ENCODE data around the gene FNDC1.

The FNDC1 gene

GRCh38 chr6:159262586-159262985, 93.4 kb downstream of the FNDC1 start:
- TF ChIP-seq CTCF (IDR thresholded peaks at IDR 0.05; ENCODE audit: insufficient read depth, low read length, poor library complexity, severe bottlenecking) = no peak
- TF ChIP-seq EZH2phosphoT487 (conservative IDR thresholded peaks at IDR 0.05; ENCODE audit: low read length) = no peak
- H3K4me3 ChIP-seq (ENCODE audit: insufficient read depth, low read length, poor library complexity, severe bottlenecking) = no peak overlapping the region
- no peaks in the 10 kb centered on the region for H3K27me3 ChIP-seq (ENCODE audit: low read length)
- no peaks in the 10 kb centered on the region for H3K9me3 ChIP-seq (ENCODE audit: insufficient read depth, low read length)
- H3K79me2 ChIP-seq (ENCODE audit: insufficient read depth, low read length) = no peaks in the 10 kb centered on the region
- H3K36me3 ChIP-seq (ENCODE audit: low read length) = no peaks in the 10 kb centered on the region
- no peak overlapping the region for H3K9ac ChIP-seq (ENCODE audit: low read length)
- H3K4me2 ChIP-seq (ENCODE audit: low read depth, low read length, poor library complexity, severe bottlenecking) = no peak overlapping the region
- no peak overlapping the region for H3K27ac ChIP-seq (ENCODE audit: low read depth, low read length)
- no peaks in the 10 kb centered on the region for H4K20me1 ChIP-seq (ENCODE audit: low read depth, low read length)
- no peak overlapping the region for H2AFZ ChIP-seq (ENCODE audit: low read depth, low read length, severe bottlenecking)
- no peaks in the 10 kb centered on the region for H3F3A ChIP-seq (ENCODE audit: insufficient read depth)
- no peaks in the 10 kb centered on the region for H3K9me2 ChIP-seq (replicated peaks; ENCODE audit: insufficient read depth, low read length)

- TF ChIP-seq CTCF (IDR thresholded peaks at IDR 0.05; ENCODE audit: insufficient read depth, low read length, poor library complexity, severe bottlenecking) = no peak
- TF ChIP-seq EZH2phosphoT487 (conservative IDR thresholded peaks at IDR 0.05; ENCODE audit: low read length) = no peak
- Histone ChIP-seq H3F3A (ENCODE audit: insufficient read depth) (no peaks in the 10 kb centered on the region), H3K36me3 (ENCODE audit: low read length) (no peaks in the 10 kb centered on the region), H3K4me2 (ENCODE audit: low read depth, low read length, poor library complexity, severe bottlenecking) (no peak overlapping the region), H3K27me3 (ENCODE audit: low read length) (no peaks in the 10 kb centered on the region), H2AFZ (ENCODE audit: low read depth, low read length, severe bottlenecking) (no peak overlapping the region), H3K27ac (ENCODE audit: low read depth, low read length) (no peak overlapping the region), H3K9me3 (ENCODE audit: insufficient read depth, low read length) (no peaks in the 10 kb centered on the region), H3K9me2 (replicated peaks; ENCODE audit: insufficient read depth, low read length) (no peaks in the 10 kb centered on the region), H3K4me3 (ENCODE audit: insufficient read depth, low read length, poor library complexity, severe bottlenecking) (no peak overlapping the region), H3K79me2 (ENCODE audit: insufficient read depth, low read length) (no peaks in the 10 kb centered on the region), H4K20me1 (ENCODE audit: low read depth, low read length) (no peaks in the 10 kb centered on the region), H3K9ac (ENCODE audit: low read length) (no peak overlapping the region)
Observed at GRCh38 chr6:159267165-159267564, 98.0 kb downstream of the FNDC1 start.

- TF ChIP-seq EZH2phosphoT487 (conservative IDR thresholded peaks at IDR 0.05; ENCODE audit: low read length) (no peak), CTCF (IDR thresholded peaks at IDR 0.05; ENCODE audit: insufficient read depth, low read length, poor library complexity, severe bottlenecking) (no peak)
- no peaks in the 10 kb centered on the region for H3K79me2 ChIP-seq (ENCODE audit: insufficient read depth, low read length)
- H4K20me1 ChIP-seq (ENCODE audit: low read depth, low read length) = no peaks in the 10 kb centered on the region
- H3F3A ChIP-seq (ENCODE audit: insufficient read depth) = no peaks in the 10 kb centered on the region
- H3K9ac ChIP-seq (ENCODE audit: low read length) = no peak overlapping the region
- no peak overlapping the region for H3K27ac ChIP-seq (ENCODE audit: low read depth, low read length)
- no peak overlapping the region for H2AFZ ChIP-seq (ENCODE audit: low read depth, low read length, severe bottlenecking)
- no peaks in the 10 kb centered on the region for H3K9me3 ChIP-seq (ENCODE audit: insufficient read depth, low read length)
- no peaks in the 10 kb centered on the region for H3K36me3 ChIP-seq (ENCODE audit: low read length)
- no peaks in the 10 kb centered on the region for H3K9me2 ChIP-seq (replicated peaks; ENCODE audit: insufficient read depth, low read length)
- no peaks in the 10 kb centered on the region for H3K27me3 ChIP-seq (ENCODE audit: low read length)
- H3K4me3 ChIP-seq (ENCODE audit: insufficient read depth, low read length, poor library complexity, severe bottlenecking) = no peak overlapping the region
- H3K4me2 ChIP-seq (ENCODE audit: low read depth, low read length, poor library complexity, severe bottlenecking) = no peak overlapping the region
Observed at GRCh38 chr6:159268511-159268910, 99.3 kb downstream of the FNDC1 start.

Data from SU-DHL-6 (cell line).